Progenitor cell of endocrine pancreas (in vitro differentiated cells): ENCODE results near the gene SUN1. TPM values are rescaled to one million over a fixed set of nuclear protein-coding genes. Genes with fewer than 3 reads are reported as not detected.

Source experiments
- DNase-seq: peaks from one replicate; pipeline ENCODE4 v3.0.0; 2021; ENCODE audit warnings: low spot score; ENCODE audit not compliant: unreplicated experiment
- H3K27ac Mint-ChIP-seq: 2 replicates; pipeline ENCODE4 v1.8.0; 2021; ENCODE audit warnings: mild to moderate bottlenecking, moderate library complexity, mixed read lengths
- H3K27me3 Mint-ChIP-seq: 2 replicates; pipeline ENCODE4 v1.8.0; 2021; ENCODE audit warnings: mixed read lengths
- H3K36me3 Mint-ChIP-seq: 2 replicates; pipeline ENCODE4 v1.8.0; 2022; ENCODE audit warnings: mixed read lengths; ENCODE audit not compliant: insufficient read depth
- H3K4me1 Mint-ChIP-seq: 2 replicates; pipeline ENCODE4 v1.8.0; 2021; ENCODE audit warnings: low read depth, mixed read lengths
- H3K4me3 Mint-ChIP-seq: 2 replicates; pipeline ENCODE4 v1.8.0; 2021; ENCODE audit warnings: low read depth, mild to moderate bottlenecking, moderate library complexity, mixed read lengths
- H3K9me3 Mint-ChIP-seq: 2 replicates; pipeline ENCODE4 v1.8.0; 2021; ENCODE audit warnings: low read depth, mixed read lengths
- total RNA-seq: library from RNA; stranded (reverse); gene quantifications from 2 replicates; pipeline ENCODE4 v1.2.1, GENCODE V29; 2021
- TF ChIP-seq, protein P1 (sequence below): fragments of 200-600 bp; sonication (generic); IDR thresholded peaks from one replicate; pipeline ENCODE4 v1.5.0; 2021; ENCODE audit warnings: antibody characterized with exemption, mild to moderate bottlenecking; ENCODE audit not compliant: unreplicated experiment

SUN1 gene
- total RNA-seq, 1 donor from 2014 or later = 152 TPM

DNA sequence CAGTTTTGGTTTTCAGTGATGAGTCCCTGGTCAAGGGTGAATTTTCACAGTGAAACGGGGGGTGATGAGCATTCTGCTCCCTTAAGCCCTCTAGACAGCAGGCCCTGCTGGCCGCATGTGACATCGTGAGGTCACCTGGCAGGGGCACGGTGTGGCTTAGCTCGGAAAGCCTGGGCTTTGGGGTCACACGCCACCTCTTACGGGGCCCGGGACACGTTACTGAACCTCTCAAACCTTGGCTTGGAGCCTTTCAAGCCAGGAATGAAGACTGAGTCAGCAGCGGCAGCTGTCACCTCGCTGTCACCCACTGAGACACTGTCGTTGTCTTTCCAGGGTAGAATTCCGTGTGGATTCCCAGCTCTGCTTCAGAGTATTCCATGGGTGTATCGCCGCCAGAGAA is 48.2 kb downstream of the SUN1 start:
- TF ChIP-seq, protein P1, sequence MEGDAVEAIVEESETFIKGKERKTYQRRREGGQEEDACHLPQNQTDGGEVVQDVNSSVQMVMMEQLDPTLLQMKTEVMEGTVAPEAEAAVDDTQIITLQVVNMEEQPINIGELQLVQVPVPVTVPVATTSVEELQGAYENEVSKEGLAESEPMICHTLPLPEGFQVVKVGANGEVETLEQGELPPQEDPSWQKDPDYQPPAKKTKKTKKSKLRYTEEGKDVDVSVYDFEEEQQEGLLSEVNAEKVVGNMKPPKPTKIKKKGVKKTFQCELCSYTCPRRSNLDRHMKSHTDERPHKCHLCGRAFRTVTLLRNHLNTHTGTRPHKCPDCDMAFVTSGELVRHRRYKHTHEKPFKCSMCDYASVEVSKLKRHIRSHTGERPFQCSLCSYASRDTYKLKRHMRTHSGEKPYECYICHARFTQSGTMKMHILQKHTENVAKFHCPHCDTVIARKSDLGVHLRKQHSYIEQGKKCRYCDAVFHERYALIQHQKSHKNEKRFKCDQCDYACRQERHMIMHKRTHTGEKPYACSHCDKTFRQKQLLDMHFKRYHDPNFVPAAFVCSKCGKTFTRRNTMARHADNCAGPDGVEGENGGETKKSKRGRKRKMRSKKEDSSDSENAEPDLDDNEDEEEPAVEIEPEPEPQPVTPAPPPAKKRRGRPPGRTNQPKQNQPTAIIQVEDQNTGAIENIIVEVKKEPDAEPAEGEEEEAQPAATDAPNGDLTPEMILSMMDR = no peak
- Mint-ChIP-seq H3K9me3 (no peaks in the 10 kb centered on the region), H3K27me3 (no peaks in the 10 kb centered on the region), H3K4me3 (no peak overlapping the region), H3K4me1 (peaks cover 18% of the 10 kb centered on the region), H3K27ac (no peak overlapping the region), H3K36me3 (no peaks in the 10 kb centered on the region)
- no peak for DNase-seq

DNA sequence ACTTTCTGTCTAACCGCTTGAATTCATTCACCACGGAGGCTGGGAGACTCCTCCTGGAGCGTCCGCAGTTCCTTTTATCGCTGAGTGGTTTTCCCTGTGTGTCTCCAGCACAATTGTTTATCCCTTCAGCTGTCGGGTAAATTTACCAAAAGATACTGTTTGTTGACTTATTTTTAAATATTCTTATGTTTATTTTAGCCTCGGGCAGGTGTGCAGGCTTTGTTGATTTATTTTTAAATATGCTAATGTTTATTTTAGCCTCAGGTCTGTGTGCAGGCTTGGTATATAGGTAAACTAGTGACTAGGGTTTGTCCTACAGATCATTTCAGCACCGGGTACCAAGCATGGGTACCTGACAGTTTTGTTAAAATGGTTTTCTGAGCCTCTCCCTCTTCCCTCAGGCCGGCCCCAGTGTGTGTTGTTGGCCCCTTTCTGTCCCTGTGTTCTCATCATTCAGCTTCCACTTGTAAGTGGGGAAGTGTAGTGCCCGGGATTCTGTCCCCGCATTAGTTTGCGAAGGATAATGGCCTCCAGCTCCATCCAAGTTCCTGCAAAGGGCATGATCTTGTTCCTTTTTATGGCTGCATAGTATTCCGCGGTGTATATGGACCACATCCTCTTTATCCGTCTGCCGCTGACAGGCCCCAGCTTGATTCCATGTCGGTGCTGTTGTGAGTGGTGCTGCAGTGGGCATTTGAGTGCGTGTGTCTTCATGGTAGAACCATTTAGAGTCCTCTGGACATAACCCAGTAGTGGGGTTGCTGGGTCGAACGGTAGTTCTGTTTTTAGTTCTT is 49.4 kb downstream of the SUN1 start:
- Mint-ChIP-seq H3K9me3 (no peaks in the 10 kb centered on the region), H3K4me1 (peaks cover 18% of the 10 kb centered on the region), H3K4me3 (no peak overlapping the region), H3K36me3 (no peaks in the 10 kb centered on the region), H3K27ac (no peak overlapping the region), H3K27me3 (no peaks in the 10 kb centered on the region)
- TF ChIP-seq, protein P1 = no peak
- DNase-seq = no peak

DNA sequence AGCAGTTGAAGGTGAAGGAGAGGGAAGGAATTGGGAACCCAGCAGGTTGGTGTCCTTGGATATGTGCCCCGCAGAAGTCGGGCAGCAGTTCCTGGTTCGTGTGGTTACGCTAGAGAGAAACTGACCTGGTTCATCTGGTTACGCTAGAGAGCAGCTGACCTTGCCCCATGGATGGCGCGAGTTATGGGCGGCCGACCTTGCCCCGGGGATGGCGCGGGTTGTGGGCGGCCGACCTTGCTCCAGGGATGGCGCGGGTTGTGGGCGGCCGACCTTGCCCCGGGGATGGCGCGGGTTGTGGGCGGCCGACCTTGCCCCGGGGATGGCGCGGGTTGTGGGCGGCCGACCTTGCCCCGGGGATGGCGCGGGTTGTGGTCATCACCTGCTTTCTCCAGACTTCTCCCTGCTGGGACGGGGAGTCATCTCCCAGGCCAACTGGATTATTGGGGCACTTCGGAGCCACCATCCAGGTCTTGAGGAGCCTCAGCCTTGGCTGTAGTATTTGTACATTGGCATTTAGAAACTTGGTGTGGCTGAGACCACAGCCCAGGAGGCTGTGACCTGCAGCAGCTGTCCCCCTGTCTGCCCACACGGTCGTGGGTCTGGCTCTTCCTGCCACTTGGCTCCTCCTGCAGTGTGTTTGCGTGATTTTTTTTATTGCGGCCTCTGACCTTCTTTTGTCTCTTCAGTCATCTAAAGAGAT is 50.2 kb downstream of the SUN1 start:
- H3K4me3 Mint-ChIP-seq = no peak overlapping the region
- no peak for DNase-seq
- H3K4me1 Mint-ChIP-seq = peaks cover 18% of the 10 kb centered on the region
- TF ChIP-seq, protein P1 = no peak
- H3K27ac Mint-ChIP-seq = peak overlapping the region; percentile 44
- no peaks in the 10 kb centered on the region for H3K27me3 Mint-ChIP-seq
- H3K36me3 Mint-ChIP-seq = no peaks in the 10 kb centered on the region
- H3K9me3 Mint-ChIP-seq = no peaks in the 10 kb centered on the region

DNA sequence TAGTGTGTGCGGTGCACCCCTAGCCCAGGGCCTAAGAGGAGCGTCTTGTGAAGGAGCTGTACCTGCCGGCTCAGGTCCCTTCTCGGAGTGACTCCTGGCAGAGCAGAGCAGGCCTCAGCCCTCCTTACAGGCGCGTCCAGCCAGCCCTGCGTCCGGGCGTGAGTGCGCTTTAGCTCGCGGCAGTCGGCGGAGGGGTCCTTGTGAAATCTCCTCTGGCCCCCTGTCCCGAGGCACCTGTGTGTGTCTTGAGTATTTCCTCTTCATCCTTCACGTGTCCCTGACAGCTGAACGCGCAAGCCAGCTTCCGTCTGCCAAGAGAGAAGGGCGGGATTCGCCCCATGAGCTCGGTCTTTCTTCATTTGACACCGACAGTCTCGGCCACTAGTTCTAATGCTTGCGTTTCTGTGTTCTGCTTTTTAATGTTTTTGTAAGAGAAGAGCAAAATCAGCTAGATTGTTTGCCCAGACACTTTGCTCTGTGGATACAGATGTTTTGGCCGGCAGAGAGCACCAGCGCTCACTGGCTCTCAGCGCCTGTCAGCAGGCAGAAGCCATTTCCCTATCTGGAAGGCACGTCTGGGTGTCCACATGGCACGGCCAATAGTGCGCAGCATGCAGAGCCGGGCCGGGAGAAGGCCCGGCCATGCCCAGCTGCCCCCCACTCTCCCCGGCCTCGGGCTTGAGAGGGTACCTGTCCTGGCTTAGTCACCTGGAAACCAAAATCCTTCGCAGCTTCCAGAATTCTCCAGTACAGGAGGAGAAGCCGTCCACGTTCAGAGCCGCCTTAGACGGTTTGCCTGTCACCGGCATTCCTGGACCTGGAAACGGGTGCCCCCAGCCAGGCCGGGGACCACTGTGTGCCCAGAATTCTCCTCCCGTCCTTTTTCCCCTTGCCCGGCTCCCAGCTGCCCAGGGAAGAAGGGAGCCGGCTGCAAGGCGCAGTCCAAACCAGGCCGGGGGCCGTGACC is 51.1 kb downstream of the SUN1 start:
- no peak for DNase-seq
- H3K27me3 Mint-ChIP-seq = no peaks in the 10 kb centered on the region

More for the DNA sequence above, 51.1 kb downstream of the SUN1 start:
- H3K4me1 Mint-ChIP-seq = peaks cover 15% of the 10 kb centered on the region
- TF ChIP-seq, protein P1 = no peak
- no peak overlapping the region for H3K4me3 Mint-ChIP-seq
- peaks cover 2% of the 10 kb centered on the region for H3K36me3 Mint-ChIP-seq
- no peaks in the 10 kb centered on the region for H3K9me3 Mint-ChIP-seq
- H3K27ac Mint-ChIP-seq = peak overlapping the region; percentile 44
